Trophoblast cell (in vitro differentiated cells and primary cell): Measurements from ENCODE around the gene SATB2.
A peak's percentile ranks its signal among the peaks of the same experiment; 100 is the strongest.

Experiments
- DNase-seq, 2 donors: peaks; one replicate each; pipeline ENCODE4 v3.0.0-alpha.2; 2016
- H2AFZ ChIP-seq: 2 replicates; pipeline ENCODE4 v1.6.1; 2013; ENCODE audit warnings: low read length, moderate library complexity, mild to moderate bottlenecking; ENCODE audit not compliant: insufficient read depth, poor library complexity
- H2AK5ac ChIP-seq: 2 replicates; pipeline ENCODE4 v1.6.1; 2013; ENCODE audit warnings: mild to moderate bottlenecking, low read length
- H2BK120ac ChIP-seq: 2 replicates; pipeline ENCODE4 v1.6.1; 2013; ENCODE audit warnings: low read length, mild to moderate bottlenecking, moderate library complexity; ENCODE audit not compliant: insufficient read depth, poor library complexity
- H2BK12ac ChIP-seq: 2 replicates; pipeline ENCODE4 v1.6.1; 2013; ENCODE audit warnings: mild to moderate bottlenecking, low read length, moderate library complexity
- H2BK5ac ChIP-seq: 2 replicates; pipeline ENCODE4 v1.6.1; 2013; ENCODE audit warnings: low read length, low read depth, moderate library complexity, mild to moderate bottlenecking; ENCODE audit not compliant: poor library complexity
- H3K14ac ChIP-seq: 2 replicates; pipeline ENCODE4 v1.6.1; 2013; ENCODE audit warnings: mild to moderate bottlenecking, low read length
- H3K18ac ChIP-seq: 2 replicates; pipeline ENCODE4 v1.6.1; 2013; ENCODE audit warnings: mild to moderate bottlenecking, low read length
- H3K23ac ChIP-seq: 2 replicates; pipeline ENCODE4 v1.6.1; 2013; ENCODE audit warnings: low read length
- H3K27ac ChIP-seq: 2 replicates; pipeline ENCODE4 v1.5.1; 2013; ENCODE audit warnings: low read depth, mild to moderate bottlenecking, inconsistent platforms, low read length, moderate library complexity
- H3K27me3 ChIP-seq: 2 replicates; pipeline ENCODE4 v1.6.1; 2013; ENCODE audit warnings: inconsistent platforms, mild to moderate bottlenecking, low read length, moderate library complexity; ENCODE audit not compliant: insufficient read depth
- H3K36me3 ChIP-seq, 2 experiments: 1 replicate in 1 of 2; 2 replicates in 1 of 2; pipeline ENCODE4 v1.6.1; 2013; ENCODE audit warnings: low read length in 2 of 2, mild to moderate bottlenecking in 2 of 2, moderate library complexity in 1 of 2; ENCODE audit not compliant: insufficient read depth in 2 of 2, control insufficient read depth in 1 of 2
- H3K4ac ChIP-seq: 2 replicates; pipeline ENCODE4 v1.6.1; 2013; ENCODE audit warnings: low read depth, mild to moderate bottlenecking, low read length, moderate library complexity
- H3K4me1 ChIP-seq, 2 experiments: 1 replicate in 1 of 2; 2 replicates in 1 of 2; pipeline ENCODE4 v1.6.1; 2013; ENCODE audit warnings: low read length in 2 of 2, mild to moderate bottlenecking in 2 of 2, moderate library complexity in 1 of 2; ENCODE audit not compliant: insufficient read depth in 2 of 2, control insufficient read depth in 1 of 2
- H3K4me2 ChIP-seq: 2 replicates; pipeline ENCODE4 v1.6.1; 2013; ENCODE audit warnings: inconsistent platforms, mild to moderate bottlenecking, low read length, moderate library complexity
- H3K4me3 ChIP-seq: 2 replicates; pipeline ENCODE4 v1.5.1; 2013; ENCODE audit warnings: mild to moderate bottlenecking, low read depth, low read length, inconsistent platforms
- H3K79me1 ChIP-seq: one replicate; pipeline ENCODE4 v1.6.1; 2013; ENCODE audit warnings: low read length
- H3K79me2 ChIP-seq: 2 replicates; pipeline ENCODE4 v1.6.1; 2013; ENCODE audit warnings: low read length, mild to moderate bottlenecking; ENCODE audit not compliant: control insufficient read depth, insufficient read depth, poor library complexity
- H3K9ac ChIP-seq: 2 replicates; pipeline ENCODE4 v1.6.1; 2013; ENCODE audit warnings: mild to moderate bottlenecking, low read length
- H3K9me3 ChIP-seq: 2 replicates; pipeline ENCODE4 v1.6.1; 2013; ENCODE audit warnings: low read depth, mild to moderate bottlenecking, control low read depth, inconsistent platforms, low read length; ENCODE audit not compliant: insufficient read depth
- H4K12ac ChIP-seq: 2 replicates; pipeline ENCODE4 v1.6.1; 2013; ENCODE audit warnings: low read depth, mild to moderate bottlenecking, low read length, moderate library complexity
- H4K8ac ChIP-seq: 2 replicates; pipeline ENCODE4 v1.6.1; 2013; ENCODE audit warnings: low read depth, mild to moderate bottlenecking, low read length, moderate library complexity
- H4K91ac ChIP-seq: one replicate; pipeline ENCODE4 v1.6.1; 2013; ENCODE audit warnings: low read depth, mild to moderate bottlenecking, low read length, moderate library complexity
- WGBS: extraction: QIAGEN DNeasy Blood & Tissue Kit; methylation state at CpG from one replicate; pipeline ENCODE4 v1.1.7; 2013; ENCODE audit warnings: missing lambda C conversion rate; ENCODE audit not compliant: insufficient read length, insufficient coverage; ENCODE audit errors: extremely low coverage; 5-methylcytosine and 5-hydroxymethylcytosine counted together

SATB2 gene

DNA sequence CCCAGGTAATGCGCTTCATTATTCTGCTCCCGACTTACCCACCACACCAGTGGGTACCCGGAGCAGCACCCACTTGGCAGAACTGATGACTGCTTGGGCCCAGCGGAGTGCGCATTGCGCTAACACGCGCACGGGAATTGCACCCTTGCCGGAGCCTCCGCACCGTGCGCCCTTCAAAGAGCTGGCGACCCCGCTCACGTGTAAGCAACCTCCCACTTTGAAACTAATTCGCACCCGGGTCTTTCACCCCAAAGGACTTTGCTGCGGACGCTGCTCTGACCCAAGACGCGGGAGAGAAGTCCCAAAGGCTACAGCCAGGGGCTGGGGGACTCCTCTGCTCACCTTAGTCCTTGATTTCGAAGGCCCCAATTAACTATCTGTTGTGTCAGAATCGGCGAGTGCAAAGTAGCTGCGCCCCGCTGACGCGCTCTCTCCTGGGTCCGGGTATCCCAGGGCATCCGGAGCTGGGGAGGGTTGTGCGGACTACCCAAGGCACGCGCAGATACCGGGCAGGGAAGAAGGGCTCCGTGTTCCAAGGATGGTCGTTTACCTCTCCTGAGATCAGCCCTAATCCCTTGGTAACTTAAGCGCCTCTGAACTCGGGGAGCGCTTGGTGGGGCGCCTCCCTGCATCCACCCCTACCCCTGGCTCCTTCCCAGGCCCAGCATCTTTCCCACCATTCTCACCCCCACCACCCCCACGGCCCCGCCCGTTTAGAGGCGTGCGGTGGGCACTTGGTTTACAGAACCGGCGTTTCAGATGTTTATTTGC, 13.1 kb upstream of the SATB2 start:
- no peak overlapping the region for H2AFZ ChIP-seq
- peaks cover 2% of the 10 kb centered on the region for H3K9me3 ChIP-seq
- no peak overlapping the region for H3K4ac ChIP-seq
- H2BK5ac ChIP-seq, result no peak overlapping the region
- peaks cover 10 to 11% of the 10 kb centered on the region in 2 experiments for H3K4me1 ChIP-seq
- no peaks in the 10 kb centered on the region for H3K79me2 ChIP-seq
- no peak overlapping the region for H3K18ac ChIP-seq
- no peak overlapping the region for H3K27ac ChIP-seq
- no peak overlapping the region for H2BK120ac ChIP-seq
- no peaks in the 10 kb centered on the region for H3K79me1 ChIP-seq
- no peak overlapping the region for H4K91ac ChIP-seq
- H2BK12ac ChIP-seq, result no peak overlapping the region
- H3K14ac ChIP-seq, result no peak overlapping the region
- peak overlapping the region; percentile 51 for H3K23ac ChIP-seq
- H3K4me2 ChIP-seq, result peak overlapping the region; percentile 42
- no peak overlapping the region for H3K9ac ChIP-seq
- no peak overlapping the region for H4K8ac ChIP-seq
- H3K36me3 ChIP-seq, result no peaks in the 10 kb centered on the region
- no peak overlapping the region for H3K4me3 ChIP-seq
- H2AK5ac ChIP-seq, result no peak overlapping the region
- no peak for DNase-seq
- H4K12ac ChIP-seq, result no peak overlapping the region
- peaks cover 58% of the 10 kb centered on the region for H3K27me3 ChIP-seq
- WGBS, result no CpG with 5 or more reads among the region's 48 CpGs

GRCh38 chr2:199470361-199470671, 12.6 kb upstream of the SATB2 start:
- WGBS, result no CpG with 5 or more reads among the region's 11 CpGs
- Histone ChIP-seq H3K36me3 (no peaks in the 10 kb centered on the region), H3K4ac (no peak overlapping the region), H3K18ac (no peak overlapping the region), H3K9me3 (peaks cover 2% of the 10 kb centered on the region), H3K14ac (no peak overlapping the region), H3K23ac (no peak overlapping the region), H2BK120ac (no peak overlapping the region), H3K79me1 (no peaks in the 10 kb centered on the region), H3K4me2 (no peak overlapping the region), H3K27ac (no peak overlapping the region), H4K12ac (no peak overlapping the region), H4K8ac (no peak overlapping the region), H2BK5ac (no peak overlapping the region), H2AK5ac (no peak overlapping the region), H3K4me1 (peaks cover 10 to 11% of the 10 kb centered on the region in 2 experiments), H3K4me3 (no peak overlapping the region), H2AFZ (no peak overlapping the region), H3K79me2 (no peaks in the 10 kb centered on the region), H2BK12ac (no peak overlapping the region), H3K9ac (no peak overlapping the region), H4K91ac (no peak overlapping the region), H3K27me3 (peaks cover 59% of the 10 kb centered on the region)
- DNase-seq, result no peak

- WGBS, result no CpG with 5 or more reads among the region's 30 CpGs
- H3K4ac ChIP-seq, result no peak overlapping the region
- no peak overlapping the region for H2BK5ac ChIP-seq
- no peak overlapping the region for H3K23ac ChIP-seq
- H3K9me3 ChIP-seq, result peaks cover 2% of the 10 kb centered on the region
- no peak overlapping the region for H2BK12ac ChIP-seq
- no peaks in the 10 kb centered on the region for H3K79me2 ChIP-seq
- H3K14ac ChIP-seq, result no peak overlapping the region
- H4K91ac ChIP-seq, result no peak overlapping the region
- H2BK120ac ChIP-seq, result no peak overlapping the region
- no peaks in the 10 kb centered on the region for H3K79me1 ChIP-seq
- H4K8ac ChIP-seq, result no peak overlapping the region
- DNase-seq, result no peak
- H3K36me3 ChIP-seq, result no peaks in the 10 kb centered on the region
- no peak overlapping the region for H2AK5ac ChIP-seq
- H2AFZ ChIP-seq, result no peak overlapping the region
- no peak overlapping the region for H3K9ac ChIP-seq
- H3K4me3 ChIP-seq, result no peak overlapping the region
- no peak overlapping the region for H4K12ac ChIP-seq
- no peak overlapping the region for H3K27ac ChIP-seq
- peaks cover 10 to 11% of the 10 kb centered on the region in 2 experiments for H3K4me1 ChIP-seq
- no peak overlapping the region for H3K18ac ChIP-seq
- H3K27me3 ChIP-seq, result peaks cover 63% of the 10 kb centered on the region
- no peak overlapping the region for H3K4me2 ChIP-seq
These were observed 12.0 kb upstream of the SATB2 start for GRCh38 chr2:199469514-199470360.

- H3K9me3 ChIP-seq, result peaks cover 7% of the 10 kb centered on the region
- H3K4me1 ChIP-seq, result peaks cover 10 to 12% of the 10 kb centered on the region in 2 experiments
- H2BK12ac ChIP-seq, result no peak overlapping the region
- H3K4ac ChIP-seq, result no peak overlapping the region
- H3K14ac ChIP-seq, result no peak overlapping the region
- H2AK5ac ChIP-seq, result no peak overlapping the region
- no peak overlapping the region for H3K23ac ChIP-seq
- H4K91ac ChIP-seq, result no peak overlapping the region
- H3K4me2 ChIP-seq, result peak overlapping the region; percentile 52
- WGBS, result no CpG with 5 or more reads among the region's 55 CpGs
- H2BK120ac ChIP-seq, result no peak overlapping the region
- no peak overlapping the region for H4K12ac ChIP-seq
- H3K27me3 ChIP-seq, result peaks cover 72% of the 10 kb centered on the region
- H2BK5ac ChIP-seq, result no peak overlapping the region
- no peak overlapping the region for H3K4me3 ChIP-seq
- H3K27ac ChIP-seq, result no peak overlapping the region
- no peaks in the 10 kb centered on the region for H3K79me1 ChIP-seq
- no peak overlapping the region for H2AFZ ChIP-seq
- no peak overlapping the region for H3K18ac ChIP-seq
- DNase-seq, result no peak
- no peak overlapping the region for H4K8ac ChIP-seq
- no peak overlapping the region for H3K9ac ChIP-seq
- no peaks in the 10 kb centered on the region for H3K79me2 ChIP-seq
- no peaks in the 10 kb centered on the region for H3K36me3 ChIP-seq
These were observed 11.1 kb upstream of the SATB2 start for GRCh38 chr2:199468561-199469513.
